Adrenal gland (tissue), 5 donors: Measurements from ENCODE around the gene STXBP5.

Experiments used
- POLR2A ChIP-seq, 2 donors: fragments of 450-650 bp; IDR thresholded peaks; one replicate each; pipeline ENCODE4 v1.6.1; 2017; ENCODE audit warnings: antibody characterized with exemption in 2 of 2, mild to moderate bottlenecking in 2 of 2, moderate library complexity in 1 of 2
- TF ChIP-seq, protein P1 (sequence below), 6 experiments: fragments of 450-650 bp in 4 of 6; fragments of 200-600 bp in 2 of 6; sonication (generic) in 1 of 6; IDR thresholded peaks; 1 replicate in 5 of 6; 2 replicates in 1 of 6; pipeline versions ENCODE4 v1.5.1 to v1.8.0; 2016 to 2021; ENCODE audit warnings: antibody characterized with exemption in 6 of 6, mild to moderate bottlenecking in 2 of 6, moderate library complexity in 1 of 6
- donor health status: DM: no; HTN: no; CAD: no.

DNA sequence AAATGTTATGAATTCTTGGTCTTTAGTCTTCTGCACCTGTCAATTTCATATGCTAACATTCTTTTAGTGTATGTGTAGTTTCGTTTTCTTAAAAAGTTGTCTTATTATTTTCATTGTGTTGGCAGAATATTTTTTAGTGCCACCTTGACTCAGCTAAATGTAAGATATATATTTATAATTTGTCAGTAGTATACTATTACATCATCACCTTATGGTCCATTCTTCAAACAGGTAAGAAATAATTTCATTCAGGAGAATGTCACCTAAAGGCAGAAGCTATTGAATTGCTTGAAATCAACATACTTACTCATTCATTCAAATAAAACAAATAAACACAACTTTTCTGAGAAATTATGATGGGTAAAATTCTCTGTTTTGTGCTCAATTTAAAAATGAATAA, 3.5 kb upstream of the STXBP5 start:
- TF ChIP-seq, protein P1, sequence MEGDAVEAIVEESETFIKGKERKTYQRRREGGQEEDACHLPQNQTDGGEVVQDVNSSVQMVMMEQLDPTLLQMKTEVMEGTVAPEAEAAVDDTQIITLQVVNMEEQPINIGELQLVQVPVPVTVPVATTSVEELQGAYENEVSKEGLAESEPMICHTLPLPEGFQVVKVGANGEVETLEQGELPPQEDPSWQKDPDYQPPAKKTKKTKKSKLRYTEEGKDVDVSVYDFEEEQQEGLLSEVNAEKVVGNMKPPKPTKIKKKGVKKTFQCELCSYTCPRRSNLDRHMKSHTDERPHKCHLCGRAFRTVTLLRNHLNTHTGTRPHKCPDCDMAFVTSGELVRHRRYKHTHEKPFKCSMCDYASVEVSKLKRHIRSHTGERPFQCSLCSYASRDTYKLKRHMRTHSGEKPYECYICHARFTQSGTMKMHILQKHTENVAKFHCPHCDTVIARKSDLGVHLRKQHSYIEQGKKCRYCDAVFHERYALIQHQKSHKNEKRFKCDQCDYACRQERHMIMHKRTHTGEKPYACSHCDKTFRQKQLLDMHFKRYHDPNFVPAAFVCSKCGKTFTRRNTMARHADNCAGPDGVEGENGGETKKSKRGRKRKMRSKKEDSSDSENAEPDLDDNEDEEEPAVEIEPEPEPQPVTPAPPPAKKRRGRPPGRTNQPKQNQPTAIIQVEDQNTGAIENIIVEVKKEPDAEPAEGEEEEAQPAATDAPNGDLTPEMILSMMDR (IDR thresholded peaks at IDR 0.05), result no peak
- TF ChIP-seq POLR2A (IDR thresholded peaks at IDR 0.05), result no peak
